SK-N-SH (cell line): Measurements from ENCODE around the gene PPP1R27.

Experiments
- CHD2 ChIP-seq: fragments of 150-350 bp; IDR thresholded peaks from 2 replicates; pipeline ENCODE4 v1.6.1; 2018; ENCODE audit warnings: low read length; ENCODE audit not compliant: partially characterized antibody
- EP300 ChIP-seq, 2 experiments: IDR thresholded peaks; 2 replicates each; pipeline versions ENCODE4 v1.4.0 to v1.6.1; 2012; ENCODE audit warnings: borderline replicate concordance in 1 of 2, low read depth in 1 of 2, low read length in 1 of 2
- EZH2phosphoT487 ChIP-seq: fragments of 200-600 bp; sonication (generic); IDR thresholded peaks from 2 replicates; pipeline ENCODE4 v1.6.1; 2017; ENCODE audit warnings: low read depth, mixed run types, mild to moderate bottlenecking, antibody characterized with exemption, moderate library complexity, borderline replicate concordance
- JUND ChIP-seq: IDR thresholded peaks from 2 replicates; pipeline ENCODE4 v1.4.0; 2012
- RFX5 ChIP-seq: IDR thresholded peaks from 2 replicates; pipeline ENCODE4 v1.6.1; 2012; ENCODE audit warnings: mild to moderate bottlenecking, improper control_type of control experiment, low read length
- TAF1 ChIP-seq: IDR thresholded peaks from 2 replicates; pipeline ENCODE4 v1.6.1; 2012; ENCODE audit warnings: low read depth, mild to moderate bottlenecking, low read length, moderate library complexity, borderline replicate concordance
- TF ChIP-seq, protein P1 (sequence below): fragments of 200-600 bp; sonication (generic); IDR thresholded peaks from 2 replicates; pipeline ENCODE4 v1.6.1; 2017; ENCODE audit warnings: antibody characterized with exemption, mild to moderate bottlenecking, moderate library complexity
- TF ChIP-seq, protein P2 (sequence below): IDR thresholded peaks from 2 replicates; pipeline ENCODE4 v1.4.0; 2012; ENCODE audit warnings: low read depth

- TF ChIP-seq, protein P1, sequence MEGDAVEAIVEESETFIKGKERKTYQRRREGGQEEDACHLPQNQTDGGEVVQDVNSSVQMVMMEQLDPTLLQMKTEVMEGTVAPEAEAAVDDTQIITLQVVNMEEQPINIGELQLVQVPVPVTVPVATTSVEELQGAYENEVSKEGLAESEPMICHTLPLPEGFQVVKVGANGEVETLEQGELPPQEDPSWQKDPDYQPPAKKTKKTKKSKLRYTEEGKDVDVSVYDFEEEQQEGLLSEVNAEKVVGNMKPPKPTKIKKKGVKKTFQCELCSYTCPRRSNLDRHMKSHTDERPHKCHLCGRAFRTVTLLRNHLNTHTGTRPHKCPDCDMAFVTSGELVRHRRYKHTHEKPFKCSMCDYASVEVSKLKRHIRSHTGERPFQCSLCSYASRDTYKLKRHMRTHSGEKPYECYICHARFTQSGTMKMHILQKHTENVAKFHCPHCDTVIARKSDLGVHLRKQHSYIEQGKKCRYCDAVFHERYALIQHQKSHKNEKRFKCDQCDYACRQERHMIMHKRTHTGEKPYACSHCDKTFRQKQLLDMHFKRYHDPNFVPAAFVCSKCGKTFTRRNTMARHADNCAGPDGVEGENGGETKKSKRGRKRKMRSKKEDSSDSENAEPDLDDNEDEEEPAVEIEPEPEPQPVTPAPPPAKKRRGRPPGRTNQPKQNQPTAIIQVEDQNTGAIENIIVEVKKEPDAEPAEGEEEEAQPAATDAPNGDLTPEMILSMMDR = no peak
- no peak for TF ChIP-seq TAF1
- TF ChIP-seq, protein P2, sequence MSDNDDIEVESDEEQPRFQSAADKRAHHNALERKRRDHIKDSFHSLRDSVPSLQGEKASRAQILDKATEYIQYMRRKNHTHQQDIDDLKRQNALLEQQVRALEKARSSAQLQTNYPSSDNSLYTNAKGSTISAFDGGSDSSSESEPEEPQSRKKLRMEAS = no peak
- TF ChIP-seq JUND = no peak
- TF ChIP-seq RFX5 = no peak
- no peak for TF ChIP-seq CHD2
- no peak for TF ChIP-seq EP300 (IDR thresholded peaks at IDR 0.05; ENCODE audit: borderline replicate concordance in 1 of 2, low read depth in 1 of 2, low read length in 1 of 2)
- TF ChIP-seq EZH2phosphoT487 = peak; percentile 78; the same call in 1 of the 2 replicates
These were observed 30.1 kb downstream of the PPP1R27 start for GRCh38 chr17:81804559-81805399.
